Measurements from ENCODE around the gene SPPL2C. TPM values are rescaled to one million over a fixed set of nuclear protein-coding genes. Genes with fewer than 3 reads are reported as not detected.

Gene SPPL2C
- total RNA-seq, 1 experiment from 2014 or later = not detected

DNA sequence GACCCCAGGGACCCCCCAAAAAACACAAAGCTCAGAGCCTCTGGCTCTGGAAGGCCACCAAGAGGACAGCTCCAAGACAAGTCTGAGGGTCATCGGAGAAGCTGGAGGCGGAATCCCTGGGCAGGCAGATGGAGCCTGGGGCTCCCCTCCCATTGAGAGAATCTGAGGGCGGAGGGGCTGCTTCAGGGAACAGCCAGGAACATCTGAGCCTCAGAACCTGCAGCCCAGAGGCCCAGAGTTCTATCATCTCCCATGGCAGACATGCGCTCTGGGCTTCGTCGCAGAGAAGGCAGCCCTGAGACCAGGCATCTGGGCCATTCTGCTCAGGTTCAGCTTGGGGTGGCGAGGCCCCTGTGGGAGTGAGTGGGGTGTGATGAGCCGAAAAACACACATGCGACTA lies 7.1 kb upstream of the SPPL2C start:
- Histone ChIP-seq H3K23ac (ENCODE audit: insufficient read length, low read depth, low read length) (no peak overlapping the region), H3K9me3 (ENCODE audit: control insufficient read depth, low read depth, low read length) (no peaks in the 10 kb centered on the region), H4K20me1 (ENCODE audit: control insufficient read depth, insufficient read depth, insufficient read length) (no peaks in the 10 kb centered on the region), H3K27me3 (ENCODE audit: insufficient read depth, low read length) (no peaks in the 10 kb centered on the region), H2BK120ac (ENCODE audit: low read depth, low read length, poor library complexity, severe bottlenecking) (no peak overlapping the region), H2AK5ac (ENCODE audit: insufficient read length, low read length) (no peak overlapping the region), H3K14ac (ENCODE audit: insufficient read depth, low read length) (no peak overlapping the region), H3T11ph (ENCODE audit: low read length) (no peak overlapping the region), H2BK12ac (ENCODE audit: insufficient read length, low read depth, low read length) (no peak overlapping the region), H3K79me2 (ENCODE audit: insufficient read depth, low read length) (no peaks in the 10 kb centered on the region), H3K27ac (ENCODE audit: insufficient read length, low read depth, low read length) (no peak overlapping the region), H2BK15ac (ENCODE audit: low read depth, low read length) (no peak overlapping the region), H4K5ac (ENCODE audit: insufficient read length, low read depth, low read length) (no peak overlapping the region), H3K4ac (ENCODE audit: low read depth, low read length) (no peak overlapping the region), H3K4me1 (ENCODE audit: insufficient read depth, low read length) (no peaks in the 10 kb centered on the region), H4K91ac (ENCODE audit: insufficient read length, low read depth, low read length) (no peak overlapping the region), H2BK5ac (ENCODE audit: insufficient read length, low read length) (no peak overlapping the region), H3K79me1 (ENCODE audit: insufficient read depth, low read depth, low read length, poor library complexity, severe bottlenecking) (no peaks in the 10 kb centered on the region), H3K23me2 (ENCODE audit: insufficient read length, low read depth, low read length, poor library complexity, severe bottlenecking) (no peaks in the 10 kb centered on the region), H2BK20ac (ENCODE audit: low read depth, low read length, poor library complexity, severe bottlenecking) (no peak overlapping the region), H3K4me2 (ENCODE audit: insufficient read depth, insufficient read length, low read length) (no peak overlapping the region), H3K9ac (ENCODE audit: extremely low read depth, insufficient read length, low read length) (no peak overlapping the region), H3K56ac (ENCODE audit: insufficient read length, low read depth, low read length) (no peak overlapping the region), H2AFZ (ENCODE audit: low read length) (no peak overlapping the region), H4K8ac (replicated peaks; ENCODE audit: insufficient read length, low read depth, low read length) (no peak overlapping the region), H3K18ac (ENCODE audit: insufficient read length, low read depth, low read length) (no peak overlapping the region)
- peaks cover 4% of the 10 kb centered on the region for H3K27me3 Mint-ChIP-seq (ENCODE audit: low read depth)
- no peaks in the 10 kb centered on the region for H3K36me3 Mint-ChIP-seq (ENCODE audit: insufficient read depth in 1 of 3, low read depth in 3 of 3)
- H3K27ac Mint-ChIP-seq = no peak overlapping the region
- no peak for DNase-seq
- H3K4me1 Mint-ChIP-seq = peaks cover 3 to 12% of the 10 kb centered on the region in 2 experiments; a peak in 2 of 4 replicates
- TF ChIP-seq, protein P1, sequence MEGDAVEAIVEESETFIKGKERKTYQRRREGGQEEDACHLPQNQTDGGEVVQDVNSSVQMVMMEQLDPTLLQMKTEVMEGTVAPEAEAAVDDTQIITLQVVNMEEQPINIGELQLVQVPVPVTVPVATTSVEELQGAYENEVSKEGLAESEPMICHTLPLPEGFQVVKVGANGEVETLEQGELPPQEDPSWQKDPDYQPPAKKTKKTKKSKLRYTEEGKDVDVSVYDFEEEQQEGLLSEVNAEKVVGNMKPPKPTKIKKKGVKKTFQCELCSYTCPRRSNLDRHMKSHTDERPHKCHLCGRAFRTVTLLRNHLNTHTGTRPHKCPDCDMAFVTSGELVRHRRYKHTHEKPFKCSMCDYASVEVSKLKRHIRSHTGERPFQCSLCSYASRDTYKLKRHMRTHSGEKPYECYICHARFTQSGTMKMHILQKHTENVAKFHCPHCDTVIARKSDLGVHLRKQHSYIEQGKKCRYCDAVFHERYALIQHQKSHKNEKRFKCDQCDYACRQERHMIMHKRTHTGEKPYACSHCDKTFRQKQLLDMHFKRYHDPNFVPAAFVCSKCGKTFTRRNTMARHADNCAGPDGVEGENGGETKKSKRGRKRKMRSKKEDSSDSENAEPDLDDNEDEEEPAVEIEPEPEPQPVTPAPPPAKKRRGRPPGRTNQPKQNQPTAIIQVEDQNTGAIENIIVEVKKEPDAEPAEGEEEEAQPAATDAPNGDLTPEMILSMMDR (conservative IDR thresholded peaks at IDR 0.05) = no peak
- no peak overlapping the region for H3K4me3 Mint-ChIP-seq
- H3K9me3 Mint-ChIP-seq = no peaks in the 10 kb centered on the region
- WGBS (ENCODE audit: extremely low coverage, insufficient read length, low lambda C conversion rate) = no CpG with 5 or more reads among the region's 9 CpGs
